SH-SY5Y (cell line): Measurements from ENCODE around the gene PYGB.

Experiments
- GATA2 ChIP-seq: IDR thresholded peaks from 2 replicates; pipeline ENCODE4 v1.6.1; 2011; ENCODE audit warnings: mild to moderate bottlenecking, low read depth, low read length
- GATA3 ChIP-seq: IDR thresholded peaks from 2 replicates; pipeline ENCODE4 v1.6.1; 2011; ENCODE audit warnings: low read depth, mild to moderate bottlenecking, low read length, moderate library complexity

Gene PYGB

GRCh38 chr20:25294459-25295385 lies 46.8 kb downstream of the PYGB start:
- no peak for TF ChIP-seq GATA2
- no peak for TF ChIP-seq GATA3

- TF ChIP-seq GATA2 = no peak
These were observed 47.7 kb downstream of the PYGB start for GRCh38 chr20:25295386-25296093.

- TF ChIP-seq GATA2 (no peak), GATA3 (no peak)
These were observed 48.5 kb downstream of the PYGB start for GRCh38 chr20:25296094-25297093.

- TF ChIP-seq GATA3 (no peak), GATA2 (no peak)
These were observed 49.4 kb downstream of the PYGB start for GRCh38 chr20:25297141-25297905.

- TF ChIP-seq GATA3 (no peak), GATA2 (no peak)
These were observed 51.9 kb downstream of the PYGB start for GRCh38 chr20:25299806-25300205.

GRCh38 chr20:25300496-25301170 lies 52.7 kb downstream of the PYGB start:
- TF ChIP-seq GATA2 (no peak), GATA3 (no peak)

GRCh38 chr20:25301357-25301920 lies 53.6 kb downstream of the PYGB start:
- TF ChIP-seq GATA3 (no peak), GATA2 (no peak)

GRCh38 chr20:25302596-25302995 lies 54.7 kb downstream of the PYGB start:
- TF ChIP-seq GATA3 (no peak), GATA2 (no peak)

- TF ChIP-seq GATA3 (no peak), GATA2 (no peak)
These were observed 55.6 kb downstream of the PYGB start for GRCh38 chr20:25303292-25304024.

GRCh38 chr20:25304025-25304549 lies 56.2 kb downstream of the PYGB start:
- TF ChIP-seq GATA2 = no peak
- TF ChIP-seq GATA3 = no peak

- TF ChIP-seq GATA3 = no peak
- no peak for TF ChIP-seq GATA2
These were observed 59.4 kb downstream of the PYGB start for GRCh38 chr20:25306991-25307903.
